ENCODE measurements around the gene ATP1B3. TPM values are rescaled to one million over a fixed set of nuclear protein-coding genes. Genes with fewer than 3 reads are reported as not detected.
"Not testable (repeated sequence)": the region's sequence is repeated elsewhere in the genome, so short reads cannot be mapped to it uniquely, and the experiment has no call there.

Gene ATP1B3
- total RNA-seq, 1 donor from 2014 or later, result 80.7 TPM

DNA sequence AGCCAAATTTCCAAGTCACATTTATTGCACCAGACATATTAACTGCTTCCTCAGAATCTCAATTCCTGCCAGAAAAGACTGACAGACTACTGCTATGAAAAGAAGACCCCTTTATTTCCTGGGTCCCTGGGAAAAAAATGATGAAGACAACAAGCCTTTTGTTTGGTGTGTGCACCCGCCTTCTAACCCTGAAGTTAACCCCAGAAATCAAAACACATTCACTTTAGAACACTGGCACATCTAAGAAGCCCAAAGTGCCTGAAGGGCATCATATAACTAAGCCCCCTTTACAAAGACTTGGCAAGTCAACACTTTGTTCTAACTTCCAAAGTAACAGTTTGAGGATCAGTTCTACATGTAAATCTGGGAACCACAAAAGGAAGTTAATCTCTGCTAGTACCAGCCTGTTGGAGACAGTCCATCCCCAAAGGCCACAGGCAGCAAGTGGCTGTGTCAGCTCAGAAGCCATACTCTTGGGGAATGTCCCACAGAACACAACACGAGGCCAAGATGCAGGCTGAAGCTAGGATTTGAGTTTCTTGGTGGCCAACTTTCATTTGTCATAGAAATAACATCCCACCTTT lies 16.3 kb upstream of the ATP1B3 start:
- no peak for DNase-seq (ENCODE audit: low read depth in 2 of 2)

DNA sequence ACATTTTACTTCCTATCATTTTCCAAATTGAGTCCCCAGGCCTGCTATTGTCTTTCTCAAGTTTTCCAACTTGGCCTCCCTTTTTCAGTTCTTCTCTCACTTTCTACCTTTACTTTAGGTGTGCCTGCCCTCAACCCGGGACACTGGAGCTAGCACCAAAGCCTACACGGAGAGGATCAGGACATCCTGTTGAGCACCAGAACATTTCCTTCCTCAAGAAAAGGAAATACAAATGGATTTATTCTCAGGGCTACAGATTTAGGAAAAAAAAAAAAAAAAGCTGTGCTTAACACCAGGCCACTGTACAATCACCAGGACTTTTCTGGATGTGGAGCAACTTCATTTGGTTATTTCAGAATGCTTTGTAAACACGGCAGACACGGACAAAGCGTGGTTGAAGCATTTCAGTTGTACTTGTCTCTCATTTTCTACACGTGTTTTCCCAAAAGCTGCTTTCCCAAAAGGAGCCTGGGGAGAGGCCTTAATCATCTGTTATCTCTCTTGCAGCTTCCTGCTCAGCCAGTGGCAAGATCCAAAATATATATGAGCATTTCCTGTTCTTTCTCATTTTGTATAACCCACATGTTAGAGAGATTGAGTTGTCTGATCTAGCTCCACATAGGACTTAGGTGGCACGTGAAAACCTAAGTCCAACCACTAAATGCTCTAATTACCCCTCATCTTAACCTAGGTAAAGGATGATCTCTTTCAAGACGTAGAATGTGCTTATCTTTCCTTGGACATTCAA lies 15.5 kb upstream of the ATP1B3 start:
- DNase-seq (ENCODE audit: low read depth in 2 of 2), result peak in 1 of 2 donors; percentile 55

DNA sequence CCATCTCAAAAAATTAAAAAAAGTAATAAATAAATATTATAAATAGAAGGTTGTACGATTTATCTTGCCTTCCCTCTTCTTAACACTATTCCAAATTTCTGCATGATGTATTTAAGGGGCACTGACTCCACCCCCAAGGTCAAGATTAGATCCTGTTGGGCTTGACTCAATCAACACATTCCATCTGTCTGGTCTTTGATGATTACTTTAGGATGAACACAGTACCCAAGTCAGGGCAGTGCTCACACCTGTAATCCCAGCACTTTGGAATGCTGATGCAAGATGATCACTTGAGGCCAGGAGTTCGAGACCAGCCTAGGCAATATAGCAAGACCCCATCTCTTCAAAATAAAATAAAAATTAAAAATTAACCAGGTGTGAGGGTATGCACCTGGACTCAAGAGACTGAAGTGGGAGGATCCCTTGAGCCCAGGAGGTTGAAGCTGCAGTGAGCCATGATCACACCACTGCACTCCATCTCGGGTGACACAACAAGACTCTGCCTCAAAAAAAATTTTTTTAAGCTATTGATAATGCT lies 14.1 kb upstream of the ATP1B3 start:
- no peak for DNase-seq (ENCODE audit: low read depth in 2 of 2)

DNA sequence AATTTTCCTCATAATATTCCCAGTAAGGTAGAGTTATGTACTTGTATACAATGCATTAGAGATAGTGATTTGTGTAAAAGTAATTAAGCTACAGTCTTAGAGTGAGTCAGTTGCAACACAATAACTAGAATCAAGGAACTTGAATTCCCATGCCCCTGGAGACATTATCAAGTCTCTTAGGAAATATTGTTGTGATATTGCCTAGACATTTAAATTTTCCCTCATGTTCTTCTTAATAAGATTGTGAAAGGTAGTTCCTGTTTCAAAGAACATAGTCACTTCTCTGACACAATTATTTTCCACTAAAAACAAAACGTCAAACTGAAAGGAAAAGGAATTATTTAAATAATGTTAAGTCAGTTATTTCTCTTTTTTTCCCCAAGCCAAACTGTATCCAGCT lies 13.0 kb upstream of the ATP1B3 start:
- peak in 1 of 2 donors; percentile 27 for DNase-seq (ENCODE audit: low read depth in 2 of 2)

DNA sequence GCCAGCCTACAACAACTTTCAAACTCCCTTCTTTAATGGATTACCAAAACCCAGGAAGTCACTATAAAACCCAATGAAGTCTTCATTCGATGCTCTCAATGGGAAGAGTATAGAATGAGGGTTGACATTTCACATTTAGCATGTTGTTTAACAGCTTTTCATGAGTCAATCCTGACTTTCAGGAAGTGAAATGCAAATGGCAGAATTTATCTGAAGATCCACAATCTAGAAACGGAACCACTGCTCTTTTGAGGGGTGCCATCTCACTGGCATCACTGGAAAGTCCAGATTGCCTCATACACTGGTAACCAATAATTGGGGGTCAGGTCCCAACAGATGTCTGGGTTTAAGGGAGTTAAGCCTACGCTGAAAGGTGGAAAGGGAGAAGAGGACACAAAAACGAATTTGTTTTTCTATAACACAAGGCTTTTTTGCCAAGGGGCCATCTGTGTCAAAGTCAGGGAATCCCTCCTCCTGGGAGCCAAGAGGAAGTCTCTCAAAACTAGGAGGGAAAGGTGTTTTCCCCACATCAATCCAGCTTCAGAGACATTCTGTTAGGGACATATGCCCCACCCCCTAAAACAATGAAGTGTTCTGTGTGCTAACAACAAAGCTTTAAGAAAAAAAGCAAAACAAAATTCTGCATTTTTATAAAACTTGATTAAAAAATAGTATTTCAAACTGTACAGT lies 12.0 kb upstream of the ATP1B3 start:
- DNase-seq (ENCODE audit: low read depth in 2 of 2), result no peak

DNA sequence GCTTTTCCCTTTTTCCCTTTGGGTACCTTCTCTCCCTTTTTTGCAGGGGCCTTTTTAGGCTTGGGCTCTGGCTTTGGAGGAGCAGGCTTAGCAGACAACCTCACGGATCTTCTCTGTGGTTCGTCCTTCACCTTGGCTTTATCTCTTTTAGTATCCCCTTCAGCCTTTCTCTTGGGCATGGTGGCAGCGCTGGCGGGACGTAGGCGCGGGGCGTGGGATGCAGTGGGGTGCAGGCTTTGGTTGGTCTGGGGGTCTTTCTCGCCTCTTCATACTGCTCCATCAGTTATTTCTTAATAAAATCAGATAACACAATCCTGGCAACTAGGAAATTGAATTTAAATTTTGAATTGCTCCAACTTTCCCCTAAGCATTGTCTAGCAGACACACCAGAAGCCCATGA lies 11.3 kb upstream of the ATP1B3 start:
- DNase-seq (ENCODE audit: low read depth in 2 of 2), result no peak

DNA sequence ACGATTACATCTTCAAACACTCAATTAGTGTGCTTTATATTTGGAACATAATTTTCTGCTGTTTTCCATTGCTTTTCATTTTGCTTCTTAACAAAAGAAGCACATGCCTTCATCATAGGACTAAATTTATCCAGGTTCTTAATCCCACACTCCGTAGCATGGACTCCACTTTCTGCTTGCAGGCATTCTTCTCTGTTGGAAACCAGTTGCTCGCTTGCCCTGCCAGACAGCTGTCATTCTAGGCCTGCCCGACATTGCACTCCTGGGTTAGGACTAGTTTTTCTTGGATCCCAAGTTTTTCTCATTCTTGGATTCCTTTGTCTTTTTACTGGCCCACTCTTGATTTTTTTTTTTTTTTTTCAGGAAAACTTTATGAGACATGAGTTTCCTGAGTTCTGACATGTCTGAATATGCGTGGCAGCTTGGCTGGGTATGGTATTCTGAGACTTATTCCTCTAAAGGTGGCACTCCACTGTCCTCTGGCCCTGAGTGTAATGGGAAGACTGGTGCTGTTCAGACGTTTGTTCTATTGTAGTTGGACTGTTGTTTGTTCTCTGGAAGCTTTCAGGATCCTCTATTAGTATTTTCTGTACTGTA lies 6.3 kb upstream of the ATP1B3 start:
- peak in 1 of 2 donors; percentile 52 for DNase-seq (ENCODE audit: low read depth in 2 of 2)

DNA sequence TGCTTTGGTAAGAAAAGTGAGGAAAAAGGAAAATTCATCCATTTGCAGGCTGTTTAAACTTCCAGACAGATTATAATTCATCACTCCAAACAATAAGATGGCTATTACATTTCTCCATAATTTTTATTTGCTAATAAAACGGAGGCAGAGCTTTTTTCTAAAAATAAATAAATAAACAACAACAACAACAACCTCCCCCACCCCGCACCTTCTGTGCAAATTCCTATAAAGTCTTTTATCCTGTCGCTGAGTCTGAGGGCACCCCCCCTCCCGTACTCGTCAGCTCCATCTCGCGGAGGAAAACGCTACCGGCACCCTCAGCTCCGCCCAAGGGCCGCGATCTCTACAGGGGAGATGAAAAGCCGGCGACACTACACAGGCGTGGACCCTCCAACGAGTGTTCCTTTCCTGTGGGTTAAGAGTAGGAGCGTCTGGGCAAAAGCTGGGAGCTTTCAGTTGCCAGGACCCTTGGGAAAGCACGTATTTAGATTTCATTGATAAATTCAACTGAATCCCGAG lies 1.0 kb upstream of the ATP1B3 start:
- peak; percentile 65 to 84 for DNase-seq (ENCODE audit: low read depth in 2 of 2)

DNA sequence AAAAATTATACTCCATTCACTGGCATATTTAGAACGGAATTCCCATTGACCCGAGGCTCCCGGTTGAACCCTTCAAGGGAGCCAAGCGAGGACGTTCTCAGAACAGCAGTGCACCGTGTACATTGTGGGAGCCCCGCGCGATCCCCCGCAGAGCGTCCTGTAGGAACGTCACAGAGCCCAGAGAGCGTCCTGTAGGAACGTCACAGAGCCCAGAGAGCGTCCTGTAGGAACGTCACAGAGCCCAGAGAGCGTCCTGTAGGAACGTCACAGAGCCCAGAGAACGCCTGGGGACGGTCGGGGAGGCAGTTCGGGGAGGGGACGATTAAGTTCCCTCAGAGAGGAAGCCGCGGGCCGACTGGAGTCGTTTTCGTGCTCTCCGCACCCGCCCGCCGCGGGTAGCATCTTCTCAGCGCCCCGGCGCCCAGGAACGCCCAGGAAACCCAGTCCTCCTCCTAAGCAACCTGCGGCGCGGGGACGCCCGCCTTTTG lies 506 bp upstream of the ATP1B3 start:
- DNase-seq (ENCODE audit: low read depth in 2 of 2), result peak; percentile 18 to 55

DNA sequence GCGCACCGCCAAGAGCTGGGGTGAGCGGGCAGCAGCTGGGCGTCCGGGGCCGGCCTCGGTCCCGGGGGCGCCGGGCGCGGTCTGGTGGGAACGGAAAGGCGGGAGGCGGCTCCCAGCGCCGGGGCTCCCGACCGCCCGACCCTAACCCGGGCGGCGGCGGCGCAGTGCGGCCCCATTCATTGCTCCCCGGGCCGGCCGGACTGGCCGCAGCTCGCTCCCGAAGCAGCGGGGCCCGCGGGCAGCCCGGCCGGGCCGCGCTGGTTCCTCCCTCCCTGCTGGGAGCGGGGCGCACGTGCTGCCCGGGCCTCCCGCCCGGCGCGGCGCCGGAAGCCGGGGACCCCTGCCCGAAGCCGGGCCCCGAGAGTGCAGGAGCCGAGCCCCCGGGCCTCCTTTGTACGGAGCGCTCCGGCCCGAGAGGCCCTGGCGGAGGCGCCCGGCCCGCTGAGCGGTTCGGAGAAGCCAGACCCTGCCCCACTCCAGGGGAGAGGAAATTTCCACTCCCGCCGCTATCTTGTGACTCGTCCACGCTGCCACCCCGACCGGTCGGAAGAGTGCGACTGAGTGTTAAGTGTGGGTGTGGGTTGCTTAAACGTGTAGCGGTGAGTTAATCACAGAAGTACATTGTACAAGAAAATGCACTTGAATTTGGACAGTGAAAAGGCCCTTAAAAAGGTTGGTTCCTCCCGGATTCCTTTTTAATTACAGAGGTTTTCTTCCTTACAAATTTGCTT lies 613 bp downstream of the ATP1B3 start:
- DNase-seq (ENCODE audit: low read depth in 2 of 2), result peak; percentile 26 to 77

DNA sequence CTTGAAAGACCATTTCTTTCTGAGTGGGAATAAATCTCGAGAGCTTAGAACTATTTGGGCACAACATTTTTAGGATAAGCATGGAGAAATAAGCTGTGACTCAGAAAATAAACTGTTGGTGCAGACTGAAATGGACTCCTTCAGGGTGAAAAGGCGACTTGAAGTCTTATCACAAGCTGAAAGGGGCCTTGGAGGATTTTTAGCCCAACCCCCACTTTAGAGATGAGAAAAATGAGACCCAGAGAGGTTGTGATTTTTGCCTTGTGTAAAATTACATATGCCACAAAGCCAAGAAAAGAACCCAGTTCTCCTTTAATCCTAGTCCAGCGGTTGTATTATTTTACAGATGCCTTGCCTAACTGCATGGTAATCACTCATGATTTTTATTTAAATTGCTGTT lies 1.5 kb downstream of the ATP1B3 start:
- DNase-seq (ENCODE audit: low read depth in 2 of 2), result peak in 1 of 2 donors; percentile 37

DNA sequence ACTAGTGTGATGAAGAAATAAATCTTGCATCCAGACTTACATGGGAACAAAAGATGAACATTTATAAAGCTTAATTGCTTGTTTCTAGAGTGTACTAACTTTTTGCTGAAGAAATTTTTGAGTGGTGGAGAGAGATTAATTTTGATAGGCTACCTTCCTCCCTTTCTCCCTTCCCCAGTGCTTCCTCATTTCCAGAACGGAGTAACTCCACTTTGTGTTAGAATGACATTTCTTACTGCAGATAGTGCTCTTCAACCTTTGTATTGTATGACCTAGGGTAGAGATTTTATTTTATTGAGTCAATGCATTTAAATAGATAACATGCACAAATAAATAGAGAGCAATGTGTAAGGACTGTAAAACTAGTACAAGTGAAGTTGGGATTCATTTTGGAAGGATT lies 1.9 kb downstream of the ATP1B3 start:
- DNase-seq (ENCODE audit: low read depth in 2 of 2), result no peak

DNA sequence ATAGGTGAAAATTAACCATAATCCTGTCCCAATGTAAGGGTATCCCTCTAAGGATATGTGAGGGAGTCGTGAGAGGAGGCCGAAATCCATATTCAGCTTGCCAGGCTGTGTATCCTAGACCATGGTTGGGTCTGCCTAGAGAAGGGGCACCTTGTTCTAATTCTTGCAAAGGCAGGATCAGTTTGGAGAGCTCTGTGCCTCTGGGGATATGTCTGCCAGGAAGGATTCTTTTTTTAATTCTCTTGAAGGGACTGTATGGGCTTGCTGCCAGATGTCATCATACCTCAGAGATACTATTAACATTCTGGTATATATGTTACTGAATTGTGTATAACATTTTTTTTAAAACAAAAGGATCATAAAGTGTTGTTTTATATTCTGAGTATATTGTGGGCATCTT lies 2.4 kb downstream of the ATP1B3 start:
- DNase-seq (ENCODE audit: low read depth in 2 of 2), result no peak

DNA sequence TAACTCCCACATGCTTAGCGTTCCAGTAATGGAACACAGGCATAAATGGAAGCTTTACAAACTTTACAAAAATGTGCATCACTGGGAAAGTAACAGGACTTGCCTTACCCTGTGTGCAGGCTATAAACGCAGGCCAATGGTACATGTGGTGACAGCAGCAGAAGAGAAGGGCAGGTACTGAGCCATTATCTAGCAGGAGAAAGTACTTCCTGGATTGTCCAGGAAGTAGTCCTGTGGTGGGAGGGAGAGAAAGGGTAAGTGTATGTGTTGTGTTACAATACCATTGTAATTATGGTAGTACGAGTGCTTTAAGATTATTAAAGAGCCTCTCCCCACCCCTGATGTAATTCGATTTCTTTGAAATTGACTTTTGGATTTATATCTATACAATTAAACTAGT lies 5.3 kb downstream of the ATP1B3 start:
- DNase-seq (ENCODE audit: low read depth in 2 of 2), result no peak

DNA sequence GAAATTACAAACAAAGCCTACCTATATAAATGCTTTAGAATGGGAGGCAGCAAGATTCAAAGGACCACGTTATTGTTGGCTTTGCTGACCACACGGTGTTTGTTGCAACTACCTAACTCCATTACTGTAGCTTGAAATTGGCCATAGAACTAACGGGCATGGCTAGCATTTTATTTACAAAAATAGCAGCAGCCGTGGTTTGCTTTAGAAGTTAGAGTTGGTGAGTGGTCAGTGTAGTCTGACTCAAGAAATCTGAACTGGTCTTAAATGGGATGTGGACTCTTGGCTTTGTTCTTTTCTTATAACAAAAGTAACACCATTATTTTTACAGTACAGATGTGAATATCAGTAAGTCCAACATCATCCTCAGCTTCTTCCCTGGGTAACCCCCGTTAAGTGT lies 10.6 kb downstream of the ATP1B3 start:
- DNase-seq (ENCODE audit: low read depth in 2 of 2), result no peak

DNA sequence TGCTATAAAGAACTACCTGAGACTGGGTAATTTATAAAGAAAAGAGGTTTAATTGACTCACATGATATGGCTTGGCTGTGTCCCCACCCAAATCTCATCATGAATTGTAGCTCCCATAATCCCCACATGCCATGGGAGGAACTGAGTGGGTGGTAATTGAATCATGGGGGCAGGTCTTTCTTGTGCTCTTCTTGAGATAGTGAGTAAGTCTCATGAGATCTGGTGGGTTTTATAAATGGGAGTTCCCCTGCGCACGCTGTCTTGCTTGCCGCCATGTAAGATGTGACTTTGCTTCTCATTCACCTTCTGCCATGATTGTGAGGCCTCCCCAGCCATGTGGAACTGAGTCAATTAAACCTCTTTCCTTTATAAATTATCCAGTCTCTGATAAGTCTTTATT lies 12.1 kb downstream of the ATP1B3 start:
- DNase-seq (ENCODE audit: low read depth in 2 of 2), result not testable (repeated sequence)

DNA sequence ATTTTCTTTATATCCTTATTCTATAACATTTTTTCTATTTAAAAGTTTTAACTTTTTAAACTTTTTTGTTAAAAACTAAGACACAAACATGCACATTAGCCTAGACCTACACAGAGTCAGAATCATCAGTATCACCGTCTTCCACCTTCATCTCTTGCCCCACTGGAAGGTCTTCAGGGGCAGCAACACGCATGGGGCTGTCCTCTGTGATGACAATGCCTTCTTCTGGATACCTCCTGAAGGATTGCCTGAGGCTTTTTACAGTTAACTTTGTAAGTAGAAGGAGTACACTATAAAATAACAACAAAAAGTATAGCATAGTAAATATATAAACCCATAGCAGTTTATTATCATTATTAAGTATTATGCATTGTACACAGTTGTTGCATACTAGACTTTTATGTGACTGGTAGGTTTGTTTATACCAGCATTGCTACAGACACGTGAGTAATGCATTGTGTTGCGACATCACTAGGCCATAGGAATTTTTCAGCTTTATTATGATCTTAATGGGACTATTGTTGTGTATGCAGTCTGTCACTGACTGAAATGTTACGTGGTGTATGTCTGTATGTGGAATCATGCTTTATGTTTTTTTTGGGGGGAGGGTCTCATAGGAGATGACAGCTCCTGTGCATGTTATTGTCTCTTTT lies 18.2 kb downstream of the ATP1B3 start:
- peak; percentile 57 to 76 for DNase-seq (ENCODE audit: low read depth in 2 of 2)

DNA sequence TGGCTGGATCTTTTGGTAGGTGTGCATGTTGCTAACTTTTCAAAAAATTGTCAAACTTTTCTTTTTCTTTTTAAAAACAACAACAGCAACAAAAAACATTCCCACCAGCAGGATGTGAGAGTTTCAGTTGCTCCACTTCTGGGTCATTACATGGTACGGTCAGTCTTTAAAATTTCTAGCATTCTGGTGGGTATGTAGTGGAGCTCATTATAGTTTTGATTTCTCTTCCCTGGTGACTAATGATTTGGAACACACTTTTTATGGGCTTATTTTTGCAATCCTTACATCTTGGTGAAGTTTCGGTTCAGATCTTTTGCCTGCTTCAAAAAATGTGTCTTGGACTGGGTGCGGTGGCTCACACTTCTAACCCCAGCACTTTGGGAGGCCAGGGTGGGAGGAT lies 19.3 kb downstream of the ATP1B3 start:
- no peak for DNase-seq (ENCODE audit: low read depth in 2 of 2)

DNA sequence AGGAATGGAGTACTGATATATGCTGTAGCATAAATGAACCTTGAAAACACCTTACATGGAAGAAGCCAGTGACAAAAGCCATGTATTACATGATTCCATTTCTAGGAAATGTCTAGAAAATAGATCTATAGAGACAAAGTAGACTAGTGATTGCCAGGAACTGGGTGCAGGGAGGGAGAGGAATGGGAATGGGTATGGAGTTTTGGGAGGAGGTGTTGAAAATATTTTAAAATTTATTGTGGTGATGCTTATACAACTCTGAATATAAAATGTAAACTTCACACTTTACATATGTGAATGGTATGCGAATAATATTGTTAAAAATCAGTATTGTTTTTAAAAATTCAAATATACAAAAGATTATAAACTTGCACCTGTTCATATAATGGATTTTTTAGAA lies 22.5 kb downstream of the ATP1B3 start:
- no peak for DNase-seq (ENCODE audit: low read depth in 2 of 2)

DNA sequence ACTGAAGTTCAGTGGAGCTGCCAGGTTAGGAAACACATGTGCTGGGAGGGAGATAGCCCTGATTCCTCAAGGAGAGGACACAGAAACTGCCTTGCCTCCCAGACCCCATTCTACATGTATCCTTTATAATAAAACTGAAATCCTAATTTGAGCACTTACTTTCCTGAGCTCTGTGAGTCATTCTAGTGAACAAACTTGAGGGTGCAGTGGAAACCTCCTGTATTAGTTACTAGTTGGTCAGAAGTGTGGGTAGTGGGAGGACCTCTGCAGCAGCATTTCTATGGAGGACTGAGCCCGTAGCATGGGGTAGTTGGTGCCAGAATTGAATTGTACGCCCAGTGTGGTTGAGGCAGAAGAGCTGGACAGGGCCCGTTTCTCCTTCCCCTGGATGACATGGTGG lies 23.9 kb downstream of the ATP1B3 start:
- DNase-seq (ENCODE audit: low read depth in 2 of 2), result no peak

DNA sequence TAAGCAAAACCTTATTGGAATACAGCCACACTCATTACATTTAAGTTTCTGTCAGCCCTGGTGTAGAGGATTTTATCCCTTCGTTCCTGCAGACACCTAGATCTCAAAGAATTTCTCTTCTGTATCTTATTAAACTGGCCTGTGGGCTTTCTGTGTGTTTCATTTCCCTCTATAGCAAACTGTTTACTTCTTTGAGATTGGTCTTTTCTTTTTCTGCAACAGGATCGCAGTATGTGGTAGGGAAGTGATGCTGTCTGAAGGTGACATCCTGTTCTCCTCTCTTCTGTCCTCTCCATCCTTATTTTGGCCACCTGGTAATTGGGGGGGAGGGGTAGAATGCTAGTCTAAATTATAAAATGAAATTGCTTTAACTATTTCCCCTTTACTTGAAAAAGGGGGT lies 25.5 kb downstream of the ATP1B3 start:
- DNase-seq (ENCODE audit: low read depth in 2 of 2), result no peak

Measured in dermis microvascular lymphatic vessel endothelial cell (primary cell).